GM12878 (cell line): ENCODE results near the gene ZBTB48. TPM values are rescaled to one million over a fixed set of nuclear protein-coding genes. Genes with fewer than 3 reads are reported as not detected.

ENCODE experiments used
- ATAC-seq: fragments of 200-7000 bp; cut with Tn5 transposase; 3 replicates; pipeline ENCODE4 v1.9.1; 2020; ENCODE audit warnings: mild to moderate bottlenecking, moderate library complexity
- BruUV-seq: library from RNA; stranded (reverse); fragments of 400-500 nt; replicated peaks from 2 replicates; lab custom pipeline; 2021; lab: Mats Ljungman, UMichigan
- CTCF ChIA-PET: fragments of 300-600 bp; sonication (Branson Sonifier 250); formaldehyde crosslinking; extraction: SDS; loops from one replicate; lab custom pipeline; 2021; ENCODE audit warnings: inconsistent platforms; lab: Yijun Ruan, JAX
- POLR2A ChIA-PET: fragments of 350-600 bp; formaldehyde crosslinking; extraction: SDS; loops from one replicate; lab custom pipeline; 2021; ENCODE audit warnings: inconsistent platforms; lab: Charles Lee
- RAD21 ChIA-PET: fragments of 300-600 bp; sonication (Branson Sonifier 250); formaldehyde crosslinking; loops from one replicate; lab custom pipeline; 2023; ENCODE audit warnings: antibody characterized with exemption; ENCODE audit not compliant: unreplicated experiment; lab: Charles Lee
- SMC1A ChIA-PET: fragments of 300-600 bp; sonication (Branson Sonifier 250); formaldehyde crosslinking; loops from one replicate; lab custom pipeline; 2023; ENCODE audit not compliant: unreplicated experiment, uncharacterized antibody; lab: Charles Lee
- DNase-seq: peaks from one replicate; pipeline ENCODE4 v3.0.0-alpha.2; 2011; ENCODE audit warnings: low read depth, low spot score
- FAIRE-seq: peaks from 3 replicates; lab custom pipeline; 2011; peaks lifted over from hg19 to GRCh38; lab: Jason Lieb, UNC
- H2AFZ ChIP-seq: 2 replicates; pipeline ENCODE4 v1.6.0; 2011; ENCODE audit warnings: low read depth, low read length, control low read depth; ENCODE audit not compliant: control insufficient read depth
- H3K27ac ChIP-seq: 2 replicates; pipeline ENCODE4 v1.5.1; 2011; ENCODE audit warnings: control low read depth; ENCODE audit not compliant: control insufficient read depth, insufficient read depth
- H3K27me3 ChIP-seq, 2 experiments: replicated peaks in 1 of 2; 2 replicates each; pipeline versions ENCODE4 v1.6.0 to v1.6.1; 2011; ENCODE audit warnings: low read length in 1 of 2; ENCODE audit not compliant: control insufficient read depth in 2 of 2, insufficient read depth in 2 of 2
- H3K36me3 ChIP-seq, 2 experiments: 2 replicates each; pipeline ENCODE4 v1.5.1; 2011; ENCODE audit warnings: low read length in 1 of 2; ENCODE audit not compliant: control insufficient read depth in 2 of 2, insufficient read depth in 2 of 2
- H3K4me1 ChIP-seq: 2 replicates; pipeline ENCODE4 v1.6.1; 2011; ENCODE audit warnings: mild to moderate bottlenecking, low read length, moderate library complexity, mixed read lengths; ENCODE audit not compliant: control insufficient read depth, insufficient read depth
- H3K4me2 ChIP-seq: 2 replicates; pipeline ENCODE4 v1.6.0; 2011; ENCODE audit warnings: control low read depth; ENCODE audit not compliant: control insufficient read depth, insufficient read depth
- H3K4me3 ChIP-seq: fragments of 200-600 bp; sonication (generic); 2 replicates; pipeline ENCODE4 v1.5.1; 2016
- H3K79me2 ChIP-seq: 2 replicates; pipeline ENCODE4 v1.6.0; 2011; ENCODE audit warnings: low read length; ENCODE audit not compliant: control insufficient read depth, insufficient read depth
- H3K9ac ChIP-seq: 2 replicates; pipeline ENCODE4 v1.8.0; 2011; ENCODE audit warnings: low read length, control low read depth, mixed read lengths; ENCODE audit not compliant: control insufficient read depth, insufficient read depth
- H3K9me3 ChIP-seq: replicated peaks from 3 replicates; pipeline ENCODE4 v1.5.1; 2011; ENCODE audit warnings: mild to moderate bottlenecking, low read length; ENCODE audit not compliant: control insufficient read depth, insufficient read depth
- H4K20me1 ChIP-seq: 2 replicates; pipeline ENCODE4 v1.6.0; 2011; ENCODE audit not compliant: control insufficient read depth, insufficient read depth
- GATAD2B ChIP-seq: fragments of 450-650 bp; conservative IDR thresholded peaks from 2 replicates; pipeline ENCODE4 v1.6.1; 2017; ENCODE audit warnings: low read depth, mild to moderate bottlenecking, moderate library complexity
- HDAC6 ChIP-seq: fragments of 200-600 bp; sonication (generic); IDR thresholded peaks from one replicate; pipeline ENCODE4 v1.8.0; 2017; ENCODE audit warnings: antibody characterized with exemption; ENCODE audit not compliant: unreplicated experiment
- KAT2A ChIP-seq: conservative IDR thresholded peaks from 2 replicates; pipeline ENCODE4 v1.6.1; 2011; ENCODE audit warnings: low read depth, low read length; ENCODE audit not compliant: control insufficient read depth
- MLLT1 ChIP-seq: fragments of 450-650 bp; IDR thresholded peaks from 2 replicates; pipeline ENCODE4 v1.6.1; 2016; ENCODE audit warnings: mild to moderate bottlenecking
- POLR2AphosphoS5 ChIP-seq: IDR thresholded peaks from 2 replicates; pipeline ENCODE4 v1.6.1; 2011; ENCODE audit warnings: mild to moderate bottlenecking, low read length, inconsistent platforms
- YBX1 ChIP-seq: fragments of 450-650 bp; IDR thresholded peaks from 2 replicates; pipeline ENCODE4 v1.6.1; 2016; ENCODE audit warnings: antibody characterized with exemption
- ZBTB4 ChIP-seq: fragments of 450-650 bp; formaldehyde crosslinking; IDR thresholded peaks from 2 replicates; pipeline ENCODE4 v1.4.0; 2022; ENCODE audit warnings: mild to moderate bottlenecking, moderate library complexity
- ZNF217 ChIP-seq: fragments of 450-650 bp; IDR thresholded peaks from 2 replicates; pipeline ENCODE4 v1.6.1; 2017; ENCODE audit warnings: antibody characterized with exemption, mild to moderate bottlenecking
- WGBS: methylation state at CpG from one replicate; pipeline ENCODE4 v1.1.6; 2016; ENCODE audit warnings: low lambda C conversion rate; ENCODE audit not compliant: insufficient replicate concordance, insufficient coverage; ENCODE audit errors: missing lambda C conversion rate; 5-methylcytosine and 5-hydroxymethylcytosine counted together
- in situ Hi-C: fragments of 300-500 bp; cut with MboI; formaldehyde crosslinking; loops from 9 replicates; pipeline ENCODE4 v1.14.3; 2018; ENCODE audit warnings: mixed read lengths
- intact Hi-C: fragments of 100-400 bp; cut with micrococcal nuclease; formaldehyde crosslinking; loops from one replicate; pipeline ENCODE4 v1.14.2; 2022; ENCODE audit not compliant: unreplicated experiment
- polyA plus RNA-seq, 11 experiments: library from polyadenylated mRNA; depleted of rRNA in 4 of 11; unstranded in 6 of 11; stranded (reverse) in 5 of 11; fragments of >200 nt; fragmentation: Nextera tagmentation in 4 of 11; fragmentation: Illumina TruSeq in 1 of 11; extraction: Ambion mirVana in 4 of 11; extraction: Trizol in 1 of 11; gene quantifications; 1 replicate in 1 of 11; 2 replicates in 10 of 11; pipeline versions ENCODE4 v1.2.1 to v1.2.3, GENCODE V29; 2011 to 2016; ENCODE audit warnings: inconsistent platforms in 2 of 11, missing spikeins in 2 of 11, low read depth in 1 of 11
- total RNA-seq, 4 experiments: library from RNA; depleted of rRNA in 3 of 4; stranded (reverse); fragments of >200 nt in 3 of 4; fragmentation: Illumina TruSeq in 1 of 4; extraction: Trizol in 1 of 4; gene quantifications; 2 replicates each; pipeline versions ENCODE4 v1.2.1 to v1.2.3, GENCODE V29; 2013 to 2021

The ZBTB48 gene
- total and polyA plus RNA-seq, 10 of the 15 experiments (the other 5 are each of a cell fraction or from before 2014, with no cell fraction given), result 1.00 to 25.3 (median 16.7) TPM

- Histone ChIP-seq H3K9ac (peak overlapping the region; percentile 78), H2AFZ (peak overlapping the region; percentile 85), H3K27me3 (no peaks in the 10 kb centered on the region), H3K9me3 (no peaks in the 10 kb centered on the region), H3K4me1 (peaks cover 16% of the 10 kb centered on the region), H3K27ac (peak overlapping the region; percentile 82), H4K20me1 (no peaks in the 10 kb centered on the region), H3K4me3 (peak overlapping the region; percentile 58), H3K36me3 (peaks cover 6 to 12% of the 10 kb centered on the region in 2 experiments; a peak in 3 of 4 replicates), H3K4me2 (peak overlapping the region; percentile 85), H3K79me2 (peaks cover 22% of the 10 kb centered on the region)
- intact Hi-C loops (no loop called here), in situ Hi-C loops (no loop called here)
- ChIA-PET CTCF (interaction anchor here (0.9 to 1.2 kb wide), 2 partner anchors 21 kb away, joined by 3 to 4 read pairs; no protein-coding TSS in a partner anchor), SMC1A (interaction anchor here (1.0 to 1.4 kb wide), 2 partner anchors 25 kb away, joined by 3 to 4 read pairs; no protein-coding TSS in a partner anchor), RAD21 (interaction anchor here (0.9 to 1.5 kb wide), 4 partner anchors 24 to 71 kb away, joined by 3 to 4 read pairs (median 3); partner anchors contain the start of genes NOL9 and ZBTB48), POLR2A (interaction anchor here (0.7 to 1.5 kb wide), 3 partner anchors 12 to 46 kb away, joined by 3 read pairs; partner anchors contain the start of genes PHF13 and ZBTB48)
- ATAC-seq (peak; percentile 27), FAIRE-seq (peak; percentile 23), DNase-seq (no peak)
- no TSS peak for BruUV-seq
- WGBS, result under 1% methylated on average over 32 of the region's 32 CpGs
- TF ChIP-seq ZNF217 (0 out of 2 replicates have a peak, but pooled peaks have one; percentile 11), GATAD2B (peak; percentile 13; the same call in 1 of the 2 replicates), POLR2AphosphoS5 (no peak), MLLT1 (no peak), HDAC6 (no peak), YBX1 (no peak), ZBTB4 (no peak), KAT2A (no peak)
- TF ChIP-seq, all 136 proteins: peak for 2
Measured at GRCh38 chr1:6625584-6626149, 45.9 kb downstream of the ZBTB48 start.
